ENCODE measurements around the gene MAGEF1.

Gene MAGEF1

DNA sequence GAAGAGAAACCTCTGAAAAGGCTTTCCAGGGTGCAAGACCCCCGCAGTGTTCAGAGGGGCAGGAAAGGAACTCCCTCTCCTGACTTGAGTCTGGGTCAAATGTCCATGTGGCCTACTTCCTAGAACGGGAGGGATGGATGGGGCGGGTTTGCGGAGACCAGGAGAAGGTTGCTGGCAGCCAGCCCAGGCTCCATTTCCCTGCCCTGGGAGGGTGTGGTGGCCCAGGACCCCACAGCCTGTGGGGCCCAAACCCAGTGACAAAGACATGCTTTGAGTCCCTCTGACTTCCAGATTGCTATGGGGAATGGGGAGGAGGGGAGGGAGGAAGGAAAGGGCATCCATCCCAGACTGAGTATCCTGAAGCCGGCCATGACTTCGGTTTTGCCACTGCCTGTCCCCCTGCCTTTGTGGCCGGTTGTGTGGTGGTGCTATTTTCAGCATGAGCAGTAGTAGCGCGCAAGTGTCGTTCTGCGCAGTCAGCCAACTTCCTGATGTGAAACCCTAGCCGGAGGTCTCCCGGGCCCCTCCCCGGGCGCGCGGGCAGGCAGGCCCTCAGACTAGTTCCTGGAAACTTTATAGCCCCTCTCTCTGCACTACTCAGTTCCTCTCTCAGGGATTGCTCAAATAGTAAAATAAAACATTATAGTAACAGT, 24.4 kb downstream of the MAGEF1 start:
- DNase-seq = no peak

DNA sequence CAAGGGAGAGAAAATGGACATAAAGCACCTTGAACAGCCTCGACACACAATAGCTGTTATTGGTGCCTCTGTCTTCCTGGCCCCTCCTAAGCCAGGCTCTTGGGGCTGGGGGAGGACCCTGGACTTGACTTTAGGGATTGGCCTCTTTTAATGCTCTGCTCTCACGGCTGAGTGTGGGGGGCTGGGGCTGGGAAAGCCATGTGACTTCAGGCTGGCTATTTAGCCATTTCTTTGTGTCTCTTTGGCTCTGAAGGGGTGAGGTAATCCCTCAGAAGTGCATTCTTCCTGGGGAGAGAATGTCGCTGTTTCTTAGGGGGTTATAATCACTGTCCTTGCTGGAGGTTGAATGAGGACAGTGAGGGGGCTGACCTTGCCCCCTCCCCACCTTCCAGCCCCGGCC, 26.2 kb downstream of the MAGEF1 start:
- DNase-seq = no peak

DNA sequence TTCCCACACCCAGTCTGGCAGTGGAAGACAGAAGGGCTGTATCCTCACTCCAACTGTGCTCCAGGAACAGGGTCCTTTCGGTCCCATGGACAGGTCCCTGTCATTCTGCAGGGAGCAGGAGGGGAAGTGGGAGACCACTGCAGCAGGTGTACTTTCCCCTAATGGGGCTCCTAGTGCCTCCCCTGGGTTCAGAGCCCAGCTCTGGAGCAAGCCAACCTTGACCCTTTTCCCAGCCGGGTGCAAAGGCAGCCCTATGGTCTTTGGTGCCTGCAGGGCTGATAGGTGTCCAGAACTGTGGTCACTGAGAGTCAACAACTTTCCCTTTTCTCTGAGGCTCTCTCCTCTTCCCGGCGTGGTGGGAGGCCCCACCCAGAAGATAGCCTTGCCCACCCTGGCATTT, 26.8 kb downstream of the MAGEF1 start:
- no peak for DNase-seq

DNA sequence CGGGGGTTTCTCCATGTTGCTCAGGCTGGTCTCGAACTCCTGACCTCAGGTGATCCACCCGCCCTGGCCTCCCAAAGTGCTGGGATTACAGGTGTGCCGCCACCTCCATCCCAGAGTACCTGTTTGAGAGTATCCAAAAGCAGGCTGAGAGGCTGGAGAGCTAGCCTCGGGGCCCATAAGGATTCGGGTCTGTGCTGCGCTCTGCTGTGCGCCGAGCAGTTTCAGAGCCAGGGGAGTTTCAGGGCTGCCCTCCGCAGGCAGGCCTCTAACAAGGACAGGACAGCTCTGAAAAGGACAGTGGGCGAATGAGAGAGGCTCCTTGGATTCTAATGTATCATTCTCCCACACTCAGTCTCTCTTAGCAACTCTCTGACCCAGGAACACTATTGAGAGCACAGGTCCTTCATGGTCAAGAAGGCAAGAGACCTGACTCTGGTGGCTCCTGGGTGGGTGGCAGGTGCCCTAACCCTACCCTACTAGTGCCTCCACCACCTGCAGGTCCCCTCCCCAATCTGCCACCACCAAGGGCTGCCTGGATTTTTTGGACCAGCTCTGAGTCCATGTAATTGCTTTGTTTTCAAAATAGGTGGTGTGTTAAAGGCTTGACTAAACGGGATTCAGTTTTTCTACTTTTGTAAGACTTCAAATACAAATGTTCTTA, 27.8 kb downstream of the MAGEF1 start:
- DNase-seq = no peak

DNA sequence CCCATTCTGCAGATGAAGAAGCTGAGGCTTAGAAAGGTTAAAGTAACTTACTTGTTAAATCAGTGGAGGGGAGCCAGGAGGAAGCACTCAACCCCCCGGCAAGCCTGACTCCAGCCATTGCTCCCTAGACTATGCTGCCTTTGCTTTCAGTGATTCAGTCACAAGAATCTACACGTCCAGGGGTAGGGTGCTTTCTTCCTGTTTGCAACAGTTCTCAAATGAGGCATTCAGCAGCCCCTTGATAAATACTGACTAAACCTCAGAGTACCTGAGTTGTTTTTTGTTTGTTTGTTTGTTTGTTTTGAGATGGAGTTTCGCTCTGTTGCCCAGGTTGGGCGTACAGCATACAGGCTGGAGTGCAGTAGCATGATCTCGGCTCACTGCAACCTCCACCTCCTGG, 28.6 kb downstream of the MAGEF1 start:
- no peak for DNase-seq

DNA sequence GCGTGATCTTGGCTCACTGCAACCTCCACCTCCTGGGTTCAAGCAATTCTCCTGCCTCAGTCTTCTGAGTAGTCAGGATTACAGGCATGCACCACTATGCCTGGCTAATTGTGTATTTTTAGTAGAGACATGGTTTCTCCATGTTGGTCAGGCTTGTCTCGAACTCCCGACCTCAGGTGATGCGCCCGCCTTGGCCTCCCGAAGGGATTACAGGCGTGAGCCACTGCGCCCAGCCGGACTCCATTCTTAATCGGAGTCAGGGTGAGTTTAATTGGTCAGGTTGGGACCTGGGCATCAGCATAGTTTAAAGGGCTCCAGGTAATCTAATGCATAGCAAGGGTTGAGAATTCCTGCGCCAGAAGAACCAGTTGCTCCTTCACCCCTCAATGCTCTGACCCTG, 29.2 kb downstream of the MAGEF1 start:
- no peak for DNase-seq

DNA sequence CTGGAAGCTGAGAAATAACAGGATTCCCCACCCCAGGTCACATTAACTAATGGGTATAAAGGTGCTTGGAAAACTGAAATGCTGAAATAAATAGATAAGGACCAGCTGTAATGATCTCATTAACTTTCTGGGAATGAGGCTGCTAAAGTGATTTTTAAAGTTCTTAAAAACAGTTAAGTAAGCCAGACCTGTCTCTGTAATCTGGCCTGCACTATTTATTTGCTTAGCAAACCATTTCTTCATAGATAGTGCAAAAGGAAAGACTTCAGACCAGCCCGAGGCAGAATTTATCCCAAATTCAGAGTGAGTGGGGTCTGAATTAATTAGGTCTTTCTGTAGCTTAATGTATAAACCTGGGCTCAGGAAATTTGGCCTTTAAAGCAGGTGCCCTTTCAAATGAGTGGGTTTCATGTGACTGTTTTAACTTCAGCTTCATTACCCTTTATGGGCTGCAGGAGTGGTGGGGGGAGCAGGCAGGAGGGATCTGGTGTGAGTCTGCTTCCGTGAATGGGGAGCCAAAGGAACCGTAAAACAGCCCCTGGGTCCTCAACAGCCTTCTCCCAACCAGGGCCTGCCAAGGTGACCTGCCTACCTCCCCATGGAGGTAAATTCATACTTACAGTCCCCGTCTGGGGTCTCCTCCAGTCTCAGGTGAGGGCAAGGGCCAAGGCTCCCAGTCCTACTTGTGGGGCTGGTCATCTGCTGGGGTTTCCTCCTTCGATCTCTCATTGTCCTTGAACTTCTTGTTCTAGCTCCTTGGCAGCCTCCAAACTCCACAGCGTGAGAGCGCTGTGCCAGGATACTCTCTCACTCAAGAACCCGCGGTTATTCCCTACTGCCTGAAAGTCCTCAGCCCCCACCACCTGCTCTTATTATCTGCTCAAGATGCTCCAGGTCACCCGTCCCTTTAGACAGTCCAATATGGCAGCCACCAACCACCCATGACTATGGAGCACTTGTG, 31.2 kb downstream of the MAGEF1 start:
- DNase-seq = no peak

DNA sequence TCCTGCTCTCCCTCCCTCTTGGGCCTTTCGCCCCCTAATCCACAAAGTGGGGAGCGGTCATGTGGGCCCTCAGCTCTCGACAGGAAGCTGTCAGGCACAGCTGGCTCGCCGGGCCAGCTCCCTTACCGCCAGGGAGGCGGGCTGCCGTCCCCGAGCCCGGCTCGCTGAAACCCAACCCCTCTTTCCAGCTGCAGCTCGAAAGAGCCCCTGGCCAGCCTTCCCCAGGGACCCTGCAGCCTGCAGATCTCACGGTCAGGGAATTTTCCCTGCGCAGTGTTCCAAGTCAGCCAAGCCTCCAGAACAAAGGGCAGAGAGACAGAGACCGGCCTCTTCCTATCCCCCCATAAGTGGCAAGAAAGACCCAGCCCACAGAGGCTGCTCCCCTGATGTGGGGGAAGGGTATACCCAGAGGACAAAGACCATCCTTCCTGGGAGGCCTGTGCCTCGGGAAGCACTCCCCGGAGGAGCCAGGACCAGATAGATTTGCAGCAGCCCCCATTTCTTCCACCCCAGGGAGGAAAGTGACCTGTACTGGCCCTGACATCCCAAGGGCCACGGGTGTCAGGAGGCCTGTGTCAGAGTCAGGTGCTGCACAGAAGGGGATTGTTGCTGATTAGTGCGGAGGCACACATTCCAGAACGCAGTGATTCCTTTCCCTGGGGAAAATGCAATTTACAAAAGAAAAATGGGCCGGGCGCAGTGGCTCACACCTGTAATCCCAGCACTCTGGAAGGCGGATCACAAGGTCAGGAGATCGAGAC, 32.6 kb downstream of the MAGEF1 start:
- DNase-seq = no peak

DNA sequence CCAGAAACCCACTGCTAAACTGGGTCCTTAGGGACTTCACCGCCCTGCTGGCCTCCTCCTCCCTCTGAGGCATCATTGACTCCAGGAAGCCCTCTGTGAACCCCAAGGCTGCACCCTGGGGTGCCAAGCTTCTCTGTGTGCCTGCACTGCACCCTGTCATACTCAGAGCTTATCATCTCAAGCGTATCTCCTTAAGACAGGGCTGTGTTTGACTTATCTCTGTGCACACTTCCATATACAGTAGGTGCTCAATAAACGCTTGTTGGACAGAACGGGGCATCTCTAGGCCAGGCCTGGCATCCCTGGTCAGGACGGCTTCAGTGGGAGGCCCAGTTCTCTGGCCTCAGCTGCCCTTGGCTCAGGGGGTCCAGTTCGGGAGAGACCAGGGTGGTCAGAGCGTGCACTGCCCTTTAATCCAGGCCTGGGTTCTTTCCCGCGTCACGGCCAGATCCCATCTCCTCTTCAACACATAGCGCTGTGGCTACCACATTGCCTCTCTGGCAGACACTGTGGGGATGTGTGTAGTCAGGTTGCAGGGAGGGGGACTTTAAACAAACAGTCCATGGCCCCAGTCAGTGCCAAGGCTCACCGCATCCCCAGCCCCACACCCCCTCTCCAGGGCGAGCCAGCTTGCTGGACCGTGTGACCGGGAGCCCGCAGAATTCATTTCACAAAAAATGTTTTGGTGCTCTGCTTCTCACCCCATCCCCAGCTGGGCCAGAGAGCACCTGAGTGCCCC, 33.4 kb downstream of the MAGEF1 start:
- DNase-seq = no peak

DNA sequence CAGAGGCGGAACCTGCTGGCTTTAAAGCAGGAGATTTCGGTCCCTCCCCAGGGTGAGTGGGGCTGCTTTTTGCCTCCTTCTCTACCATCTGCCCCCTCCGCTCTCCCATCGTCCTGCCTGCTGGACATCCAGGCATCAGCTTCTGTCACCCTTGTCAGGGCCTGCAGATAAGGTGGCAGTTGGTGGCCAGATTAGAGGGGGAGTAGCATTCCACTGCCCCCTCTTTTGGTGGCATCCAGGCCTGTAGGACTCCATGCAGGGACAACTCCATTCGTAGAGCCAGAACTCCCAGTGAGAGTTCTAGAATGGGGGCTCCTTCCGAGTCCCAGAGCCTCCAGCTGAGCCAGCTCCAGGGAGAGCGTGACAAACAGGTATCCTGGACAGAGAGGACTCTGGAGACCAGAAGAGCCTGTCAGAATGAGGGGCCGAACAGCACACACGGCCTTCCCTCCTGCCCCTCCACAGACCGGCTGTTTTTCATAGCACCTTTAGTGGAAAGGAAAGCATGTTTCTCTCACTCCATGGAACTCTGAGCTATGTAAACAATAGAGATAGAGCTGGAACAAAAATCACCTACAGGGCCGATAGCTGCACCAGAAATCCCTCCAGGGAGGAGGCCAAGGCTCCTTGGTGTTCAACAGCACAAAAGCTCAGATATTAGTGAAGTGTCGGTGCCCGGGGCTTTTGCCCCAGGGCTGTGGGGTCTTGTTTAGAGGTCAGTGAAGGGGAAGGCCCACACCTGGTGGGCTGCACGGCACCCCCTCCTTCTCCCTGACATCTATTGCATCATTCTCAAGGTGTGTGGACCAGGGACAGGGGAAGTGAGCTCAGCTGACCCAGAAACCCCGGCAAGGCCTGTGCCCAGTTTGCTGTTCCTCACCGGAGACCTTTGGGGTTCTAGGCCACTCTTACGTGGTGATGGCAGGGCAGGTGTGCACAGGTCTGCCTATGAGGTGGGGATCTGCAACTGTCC, 34.2 kb downstream of the MAGEF1 start:
- DNase-seq = no peak

DNA sequence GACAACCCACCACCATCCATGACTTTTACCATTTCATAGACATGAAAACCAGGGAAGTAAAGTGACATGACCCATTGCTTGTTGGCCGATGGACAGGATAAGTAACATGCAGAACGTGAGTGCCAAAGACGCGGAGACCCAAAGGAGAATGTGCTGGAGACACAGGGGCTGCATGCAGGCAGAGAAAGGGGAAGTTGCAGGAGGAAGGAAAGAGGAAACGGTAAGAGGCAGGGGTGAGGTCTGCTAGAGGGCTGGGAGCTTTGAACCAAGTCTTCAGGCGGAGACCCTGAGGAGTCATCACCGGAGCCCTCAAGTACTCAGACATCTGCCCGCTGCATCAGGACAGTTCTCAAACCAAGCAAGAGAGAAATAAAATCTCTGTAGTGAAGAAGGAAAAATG, 34.9 kb downstream of the MAGEF1 start:
- DNase-seq = no peak

DNA sequence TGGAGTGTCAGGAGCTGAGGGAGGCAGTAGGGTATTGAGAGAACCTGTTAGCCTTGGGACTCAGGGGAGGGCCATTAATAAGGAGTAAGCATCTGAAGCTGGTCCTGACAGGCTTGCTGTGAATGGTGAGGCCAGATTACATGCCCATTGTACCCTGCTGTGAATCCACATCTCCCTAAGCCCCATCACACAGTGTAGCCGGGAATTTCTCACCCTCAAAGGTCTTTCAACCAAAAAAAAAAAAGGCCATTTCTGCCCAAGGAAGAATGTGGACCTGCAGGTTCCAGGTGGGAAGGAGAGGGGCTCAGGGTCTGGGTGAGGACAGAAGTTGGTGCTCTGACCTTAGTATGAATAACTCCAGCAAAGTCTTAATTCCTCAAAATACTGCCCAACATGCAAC, 37.2 kb downstream of the MAGEF1 start:
- no peak for DNase-seq

DNA sequence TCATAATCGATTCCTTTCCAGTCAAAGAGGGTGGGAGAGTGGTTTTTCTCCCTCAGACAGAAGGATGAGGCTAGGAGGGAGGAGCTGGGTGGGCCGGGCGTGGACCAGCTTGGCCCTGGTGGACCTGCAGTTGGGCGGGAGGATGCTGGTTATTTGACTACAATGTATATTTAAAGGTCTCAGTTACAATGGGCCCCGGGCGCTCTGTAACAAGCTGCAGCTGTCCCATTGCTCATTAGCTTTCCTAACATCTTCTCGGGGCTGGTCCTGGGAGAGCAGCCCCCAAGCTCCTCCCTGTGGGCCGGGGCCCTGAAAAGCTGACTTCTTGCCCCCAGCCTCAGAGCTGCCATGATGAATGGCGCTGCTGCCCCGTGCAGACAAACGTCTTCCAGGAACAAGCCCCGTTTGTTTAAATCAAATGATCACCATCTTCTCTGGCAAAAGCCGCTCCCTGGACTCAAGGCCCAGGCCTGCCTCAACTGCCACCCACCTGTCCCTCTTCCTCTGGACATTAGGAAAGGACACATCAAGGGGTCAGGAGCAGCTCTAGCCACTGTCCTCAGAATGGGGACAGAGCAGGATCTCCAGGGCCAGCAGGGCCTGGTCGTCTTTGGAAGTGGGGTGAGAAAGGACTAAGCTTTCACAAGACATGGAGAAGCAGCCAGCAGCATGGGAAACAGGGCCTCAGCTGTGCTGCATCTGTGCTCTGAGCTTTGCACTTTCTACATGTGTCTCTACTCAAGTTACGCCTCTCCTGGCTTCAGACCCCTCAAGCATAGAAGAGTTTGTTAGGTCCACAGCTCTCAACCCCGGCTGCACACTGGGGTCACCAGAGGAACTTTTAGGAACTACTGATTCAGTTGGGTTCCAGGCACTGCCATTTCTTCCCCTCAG, 38.6 kb downstream of the MAGEF1 start:
- DNase-seq = no peak

DNA sequence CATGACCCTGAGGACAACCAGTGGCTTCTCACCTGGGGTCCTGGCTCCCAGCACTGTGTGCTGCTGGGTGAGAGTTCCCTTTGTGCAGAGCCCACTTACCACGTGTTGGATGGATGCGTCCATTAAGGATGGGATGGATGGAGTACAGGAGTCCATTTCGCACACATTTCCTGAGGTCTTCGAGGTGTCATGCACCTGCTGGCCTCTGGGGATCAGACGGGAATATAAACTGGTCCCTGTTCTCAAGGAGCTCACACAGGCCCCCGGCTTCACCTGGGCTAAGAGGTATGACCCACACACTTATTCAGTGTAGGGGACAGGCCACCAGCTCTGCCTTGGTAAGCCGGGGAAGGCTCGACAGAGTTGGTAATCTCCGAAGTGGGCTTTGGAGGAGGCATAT, 39.5 kb downstream of the MAGEF1 start:
- DNase-seq = no peak

DNA sequence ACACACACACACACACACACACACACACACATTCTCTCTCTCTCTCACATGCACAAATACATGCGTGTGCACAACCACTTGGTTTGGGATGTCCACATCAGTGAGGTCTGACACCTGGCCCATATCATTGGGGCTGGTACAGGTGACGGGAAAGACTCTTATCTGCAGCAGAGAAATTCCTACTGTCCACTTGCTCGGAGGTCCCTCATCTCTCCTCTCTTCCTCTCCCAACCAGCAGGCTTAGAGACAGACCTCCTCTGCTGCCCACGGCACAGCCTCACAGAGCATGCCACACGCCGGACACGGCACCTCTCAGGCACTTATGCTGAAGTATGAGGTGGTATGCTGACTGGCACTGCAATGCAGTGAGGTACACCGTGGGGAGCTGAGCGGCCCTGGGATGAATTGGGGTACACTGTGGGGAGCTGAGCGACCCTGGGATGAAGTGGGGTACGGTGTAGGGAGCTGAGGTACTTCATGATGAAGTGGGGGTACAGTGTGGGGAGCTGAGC, 41.7 kb downstream of the MAGEF1 start:
- DNase-seq = no peak

DNA sequence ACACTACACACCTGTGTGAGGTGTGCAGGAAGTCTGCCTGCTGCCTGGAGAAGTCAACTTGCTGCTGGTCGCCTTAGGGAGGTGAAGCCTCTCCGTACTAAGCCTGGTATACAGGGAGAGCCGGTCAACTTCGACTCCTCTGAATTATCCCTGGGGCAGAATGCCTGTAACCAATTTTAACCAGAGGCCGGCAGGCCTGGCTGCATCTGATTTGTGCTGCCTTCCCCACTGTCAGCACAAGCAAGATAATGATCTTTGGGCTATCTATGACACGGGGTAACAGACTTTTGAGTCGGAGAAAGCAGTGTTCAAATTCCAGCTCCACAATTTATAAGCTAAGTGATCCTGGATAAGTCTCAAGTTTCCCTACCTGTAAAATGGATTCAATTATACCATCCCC, 42.3 kb downstream of the MAGEF1 start:
- DNase-seq = no peak

DNA sequence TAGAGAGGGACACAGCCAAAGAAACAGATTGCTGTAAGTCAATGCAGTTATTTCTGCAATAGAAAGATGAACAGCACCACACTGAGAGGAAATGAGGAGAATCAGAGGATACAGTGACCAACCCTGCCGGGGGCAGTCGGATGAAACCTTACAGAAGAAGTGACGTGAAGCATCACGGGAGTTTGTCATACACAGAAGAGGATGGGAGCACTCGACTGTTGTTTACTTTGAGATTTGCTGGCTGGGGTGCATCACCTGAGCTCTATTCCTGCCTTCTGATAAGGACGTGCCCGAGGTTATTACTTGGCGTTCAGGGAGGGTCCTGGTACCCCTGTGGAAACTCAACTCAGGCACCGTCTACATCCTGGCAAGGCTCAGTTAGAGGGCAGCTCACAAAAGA, 45.4 kb downstream of the MAGEF1 start:
- DNase-seq = no peak

DNA sequence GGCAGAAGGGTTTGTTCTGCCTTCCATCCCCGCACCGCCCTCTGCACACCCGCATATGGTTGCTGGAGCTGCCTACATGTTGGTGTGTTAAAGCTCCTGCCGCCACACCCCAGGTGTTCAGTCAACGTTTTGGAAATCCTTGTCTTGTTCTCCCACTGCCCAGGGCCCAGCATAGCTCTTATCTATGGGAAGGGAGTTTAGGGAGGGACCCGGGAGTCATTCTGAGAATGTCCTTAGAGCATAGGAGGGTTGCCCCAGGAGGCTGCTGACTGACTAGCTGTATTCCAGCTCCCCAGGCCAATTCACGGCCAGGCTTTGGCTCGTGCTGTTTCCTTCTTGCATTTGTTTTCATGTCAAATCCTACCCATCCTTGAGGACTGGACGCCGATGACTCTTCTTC, 46.8 kb downstream of the MAGEF1 start:
- no peak for DNase-seq

DNA sequence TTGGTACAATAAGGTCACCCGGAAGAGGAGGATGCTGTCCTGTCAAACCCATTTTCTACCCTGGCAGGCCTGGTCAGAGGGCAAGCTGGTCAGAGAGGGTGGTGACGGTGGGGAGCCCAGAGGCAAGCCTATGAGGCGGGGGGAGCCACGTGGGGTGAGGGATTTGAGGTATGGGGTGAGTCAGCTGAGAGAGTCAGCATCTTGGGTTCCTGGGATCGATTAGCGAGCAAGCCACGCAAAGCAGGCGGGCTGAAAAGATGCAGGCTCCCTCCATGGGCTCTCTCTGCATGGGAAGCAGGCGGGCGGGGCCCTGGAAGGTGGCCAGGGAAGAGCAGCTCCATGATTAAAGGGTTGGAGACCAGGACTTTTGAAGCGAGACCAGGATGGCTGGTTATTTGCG, 48.1 kb downstream of the MAGEF1 start:
- no peak for DNase-seq

DNA sequence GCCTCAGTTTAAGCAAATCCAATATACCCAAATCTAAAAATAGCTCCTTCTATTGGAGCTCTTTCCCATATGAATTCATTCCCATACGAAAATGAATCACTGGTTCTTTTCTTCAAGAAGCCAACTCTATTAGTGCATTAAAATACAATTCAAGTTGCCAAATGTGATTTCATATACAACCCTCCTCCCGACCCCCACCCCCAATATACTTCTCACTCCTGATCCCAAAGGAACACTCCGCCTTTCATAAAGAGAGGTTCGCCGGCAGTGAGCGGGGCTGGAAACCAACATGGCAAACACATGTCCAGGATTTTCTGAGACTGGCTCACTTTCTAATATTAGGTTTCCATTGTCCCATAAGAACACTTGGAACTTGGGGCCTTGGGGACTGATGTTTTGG, 48.5 kb downstream of the MAGEF1 start:
- DNase-seq = no peak
